ENCODE data around the gene PCBP4. TPM values are rescaled to one million over a fixed set of nuclear protein-coding genes. Genes with fewer than 3 reads are reported as not detected.

The PCBP4 gene
- total RNA-seq, 1 experiment from 2014 or later, result 28.7 TPM

- Mint-ChIP-seq H3K9me3 (no peaks in the 10 kb centered on the region), H3K4me1 (peaks cover 49% of the 10 kb centered on the region), H3K36me3 (no peaks in the 10 kb centered on the region), H3K4me3 (peak overlapping the region; percentile 73), H3K27me3 (ENCODE audit: low read depth) (peaks cover 23% of the 10 kb centered on the region), H3K27ac (no peak overlapping the region)
- ChIA-PET POLR2A (interaction anchor here (1.1 to 1.5 kb wide), 2 partner anchors 25 to 30 kb away, joined by 4 to 5 read pairs; no protein-coding TSS in a partner anchor), CTCF (interaction anchor here (1.1 to 6.5 kb wide), 5 partner anchors 8 to 79 kb away, joined by 4 to 60 read pairs (median 41); partner anchors contain the start of genes ABHD14A, ABHD14B, ACY1 and PARP3)
- DNase-seq (ENCODE audit: low spot score), result no peak
- TF ChIP-seq FOXP1 (CRISPR knock-in tag; IDR thresholded peaks at IDR 0.05; ENCODE audit: borderline replicate concordance), result no peak
- TF ChIP-seq E2F4 (CRISPR knock-in tag; IDR thresholded peaks at IDR 0.05; ENCODE audit: borderline replicate concordance, low read depth), result no peak
- TF ChIP-seq JUN (CRISPR knock-in tag; IDR thresholded peaks at IDR 0.05), result no peak
- no peak for TF ChIP-seq ATF2 (CRISPR knock-in tag; IDR thresholded peaks at IDR 0.05; ENCODE audit: borderline replicate concordance, low read depth)
- no peak for TF ChIP-seq TEAD1 (CRISPR knock-in tag; IDR thresholded peaks at IDR 0.05)
- no peak for TF ChIP-seq NR1H2 (CRISPR knock-in tag; IDR thresholded peaks at IDR 0.05)
- TF ChIP-seq NR2C2 (CRISPR knock-in tag; IDR thresholded peaks at IDR 0.05), result no peak
- TF ChIP-seq NFATC4 (CRISPR knock-in tag; IDR thresholded peaks at IDR 0.05), result no peak
- TF ChIP-seq NR3C1 (CRISPR knock-in tag; conservative IDR thresholded peaks at IDR 0.05; ENCODE audit: low read depth), result no peak
- TF ChIP-seq ATF3 (CRISPR knock-in tag; conservative IDR thresholded peaks at IDR 0.05), result no peak
- TF ChIP-seq TCF7 (CRISPR knock-in tag; IDR thresholded peaks at IDR 0.05; ENCODE audit: low read depth), result no peak
- TF ChIP-seq SMAD4 (CRISPR knock-in tag; IDR thresholded peaks at IDR 0.05), result no peak
- no peak for TF ChIP-seq SOX15 (CRISPR knock-in tag; IDR thresholded peaks at IDR 0.05)
- no peak for TF ChIP-seq AR (CRISPR knock-in tag; IDR thresholded peaks at IDR 0.05)
- TF ChIP-seq EMX1 (CRISPR knock-in tag; IDR thresholded peaks at IDR 0.05), result no peak
- no peak for TF ChIP-seq ZNF512 (CRISPR knock-in tag; IDR thresholded peaks at IDR 0.05; ENCODE audit: borderline replicate concordance)
- no peak for TF ChIP-seq USF2 (CRISPR knock-in tag; IDR thresholded peaks at IDR 0.05)
- no peak for TF ChIP-seq ATF6 (CRISPR knock-in tag; IDR thresholded peaks at IDR 0.05)
- no peak for ATAC-seq
Observed at GRCh38 chr3:51966486-51966885, 768 bp downstream of the PCBP4 start.
